GM18951 (cell line): Measurements from ENCODE around the gene MCAM.

ENCODE experiments used
- POLR2A ChIP-seq: IDR thresholded peaks from 4 replicates; pipeline ENCODE4 v1.6.1; 2011; ENCODE audit warnings: mild to moderate bottlenecking; ENCODE audit not compliant: insufficient read length, insufficient read depth; ENCODE audit errors: extremely low read depth
- in situ Hi-C: fragments of 300-500 bp; cut with MboI; formaldehyde crosslinking; loops from one replicate; pipeline ENCODE4 v1.12.0; 2022; ENCODE audit warnings: low sequenced_read_pairs, mixed read lengths, inconsistent platforms; ENCODE audit not compliant: unreplicated experiment

MCAM gene

GRCh38 chr11:119316729-119317591, at the start of gene MCAM:
TSS of gene MCAM (minus strand) at chr11:119317130. CDS start at chr11:119317101, 29 bp downstream.
- peak; percentile 52 for TF ChIP-seq POLR2A
- in situ Hi-C loops: no loop called here

- no peak for TF ChIP-seq POLR2A
- in situ Hi-C loops: no loop called here
These were observed 48.2 kb upstream of the MCAM start for GRCh38 chr11:119365071-119365591.

GRCh38 chr11:119363851-119364590, 47.1 kb upstream of the MCAM start:
- in situ Hi-C loops: no loop called here
- TF ChIP-seq POLR2A: no peak

- TF ChIP-seq POLR2A: no peak
- in situ Hi-C loops: no loop called here
These were observed 46.3 kb upstream of the MCAM start for GRCh38 chr11:119363081-119363850.

GRCh38 chr11:119362741-119363080, 45.8 kb upstream of the MCAM start:
- in situ Hi-C loops: no loop called here
- no peak for TF ChIP-seq POLR2A

GRCh38 chr11:119361941-119362725, 45.2 kb upstream of the MCAM start:
- TF ChIP-seq POLR2A: no peak
- in situ Hi-C loops: no loop called here

GRCh38 chr11:119361056-119361787, 44.3 kb upstream of the MCAM start:
- TF ChIP-seq POLR2A: no peak
- in situ Hi-C loops: no loop called here

GRCh38 chr11:119359365-119360214, 42.7 kb upstream of the MCAM start:
- in situ Hi-C loops: loop anchor here (5.0 kb wide), 1 partner anchor 113 kb away; no protein-coding TSS in a partner anchor
- no peak for TF ChIP-seq POLR2A

- in situ Hi-C loops: loop anchor here (5.0 kb wide), 1 partner anchor 115 kb away; no protein-coding TSS in a partner anchor
- TF ChIP-seq POLR2A: no peak
These were observed 40.1 kb upstream of the MCAM start for GRCh38 chr11:119357074-119357473.

GRCh38 chr11:119356349-119357031, 39.6 kb upstream of the MCAM start:
- no peak for TF ChIP-seq POLR2A
- in situ Hi-C loops: loop anchor here (5.0 kb wide), 1 partner anchor 116 kb away; no protein-coding TSS in a partner anchor
